Liver (tissue), 9 donors: ENCODE data around the gene FBXW11. TPM values are rescaled to one million over a fixed set of nuclear protein-coding genes. Genes with fewer than 3 reads are reported as not detected.

ENCODE experiments used
- DNase-seq: peaks from one replicate; pipeline ENCODE4 v3.0.0-alpha.2; 2017; ENCODE audit warnings: low spot score
- H3K27ac ChIP-seq, 2 donors: one replicate each; pipeline ENCODE4 v1.7.0; 2013; ENCODE audit warnings: inconsistent platforms in 2 of 2, low read length in 2 of 2, control low read depth in 1 of 2, low read depth in 1 of 2, mild to moderate bottlenecking in 1 of 2
- H3K27me3 ChIP-seq, 4 donors: one replicate each; pipeline versions ENCODE4 v1.6.1 to v1.7.0; 2013; ENCODE audit warnings: low read length in 3 of 4, inconsistent platforms in 1 of 4, mild to moderate bottlenecking in 1 of 4, moderate library complexity in 1 of 4; ENCODE audit not compliant: control insufficient read depth in 4 of 4, insufficient read depth in 4 of 4
- H3K36me3 ChIP-seq, 4 donors: one replicate each; pipeline versions ENCODE4 v1.6.1 to v1.7.0; 2013; ENCODE audit warnings: low read length in 3 of 4, mild to moderate bottlenecking in 3 of 4, low read depth in 1 of 4, moderate library complexity in 1 of 4; ENCODE audit not compliant: control insufficient read depth in 4 of 4, insufficient read depth in 3 of 4
- H3K4me1 ChIP-seq, 4 donors: one replicate each; pipeline versions ENCODE4 v1.6.1 to v1.7.0; 2013; ENCODE audit warnings: low read length in 3 of 4, mild to moderate bottlenecking in 3 of 4, moderate library complexity in 1 of 4; ENCODE audit not compliant: control insufficient read depth in 4 of 4, insufficient read depth in 4 of 4
- H3K4me3 ChIP-seq, 3 donors: one replicate each; pipeline versions ENCODE4 v1.6.1 to v1.7.0; 2013; ENCODE audit warnings: low read length in 3 of 3, control low read depth in 1 of 3, low read depth in 1 of 3, mild to moderate bottlenecking in 1 of 3
- H3K9ac ChIP-seq, 2 donors: one replicate each; pipeline ENCODE4 v1.7.0; 2013; ENCODE audit warnings: low read length in 2 of 2, mild to moderate bottlenecking in 2 of 2, moderate library complexity in 2 of 2, control low read depth in 1 of 2, low read depth in 1 of 2
- H3K9me3 ChIP-seq, 4 donors: one replicate each; pipeline versions ENCODE4 v1.6.1 to v1.7.0; 2013; ENCODE audit warnings: low read length in 3 of 4; ENCODE audit not compliant: control insufficient read depth in 4 of 4
- CTCF ChIP-seq: fragments of 150-350 bp; IDR thresholded peaks from 2 replicates; pipeline ENCODE4 v1.5.1; 2017; ENCODE audit warnings: improper control_type of control experiment, low read depth, low read length; ENCODE audit not compliant: missing input control
- EGR1 ChIP-seq, 2 donors: IDR thresholded peaks; 2 replicates each; pipeline ENCODE4 v1.6.1; 2016 to 2018; ENCODE audit warnings: antibody characterized with exemption in 2 of 2, low read depth in 2 of 2
- FOXA1 ChIP-seq: IDR thresholded peaks from 2 replicates; pipeline ENCODE4 v1.6.1; 2016; ENCODE audit warnings: antibody characterized with exemption
- FOXA2 ChIP-seq: IDR thresholded peaks from 2 replicates; pipeline ENCODE4 v1.6.1; 2016; ENCODE audit warnings: antibody characterized with exemption
- GABPA ChIP-seq, 2 donors: IDR thresholded peaks in 1 of 2; conservative IDR thresholded peaks in 1 of 2; 2 replicates each; pipeline ENCODE4 v1.6.1; 2016; ENCODE audit warnings: antibody characterized with exemption in 2 of 2, mild to moderate bottlenecking in 1 of 2, moderate library complexity in 1 of 2
- HNF4A ChIP-seq, 2 donors: conservative IDR thresholded peaks; 2 replicates each; pipeline ENCODE4 v1.6.1; 2016; ENCODE audit warnings: antibody characterized with exemption in 2 of 2, mild to moderate bottlenecking in 2 of 2
- HNF4G ChIP-seq: IDR thresholded peaks from 2 replicates; pipeline ENCODE4 v1.6.1; 2016; ENCODE audit warnings: antibody characterized with exemption
- JUND ChIP-seq, 2 donors: IDR thresholded peaks; 2 replicates each; pipeline ENCODE4 v1.6.1; 2016; ENCODE audit warnings: antibody characterized with exemption in 2 of 2
- MAX ChIP-seq: IDR thresholded peaks from 2 replicates; pipeline ENCODE4 v1.6.1; 2016; ENCODE audit warnings: antibody characterized with exemption
- NR2F2 ChIP-seq: IDR thresholded peaks from 2 replicates; pipeline ENCODE4 v1.6.1; 2016; ENCODE audit warnings: antibody characterized with exemption
- RAD21 ChIP-seq, 2 donors: IDR thresholded peaks; 2 replicates each; pipeline ENCODE4 v1.6.1; 2016; ENCODE audit warnings: antibody characterized with exemption in 2 of 2, mild to moderate bottlenecking in 2 of 2
- REST ChIP-seq: IDR thresholded peaks from 2 replicates; pipeline ENCODE4 v1.6.1; 2016; ENCODE audit warnings: antibody characterized with exemption, mild to moderate bottlenecking
- RXRA ChIP-seq, 2 donors: IDR thresholded peaks; 2 replicates each; pipeline ENCODE4 v1.6.1; 2017 to 2018; ENCODE audit warnings: antibody characterized with exemption in 2 of 2, mild to moderate bottlenecking in 1 of 2
- SP1 ChIP-seq: IDR thresholded peaks from 2 replicates; pipeline ENCODE4 v1.6.1; 2018; ENCODE audit warnings: antibody characterized with exemption, mild to moderate bottlenecking
- TAF1 ChIP-seq: conservative IDR thresholded peaks from 2 replicates; pipeline ENCODE4 v1.6.1; 2016; ENCODE audit warnings: antibody characterized with exemption, mild to moderate bottlenecking
- YY1 ChIP-seq: IDR thresholded peaks from 2 replicates; pipeline ENCODE4 v1.6.1; 2016; ENCODE audit warnings: antibody characterized with exemption, mild to moderate bottlenecking
- ZBTB33 ChIP-seq: IDR thresholded peaks from 2 replicates; pipeline ENCODE4 v1.6.1; 2016; ENCODE audit warnings: antibody characterized with exemption
- WGBS: extraction: QIAGEN DNeasy Blood & Tissue Kit; methylation state at CpG from one replicate; pipeline ENCODE4 v1.1.7; 2013; 5-methylcytosine and 5-hydroxymethylcytosine counted together
- polyA plus RNA-seq, 2 donors: library from polyadenylated mRNA; stranded (reverse) in 1 of 2; unstranded in 1 of 2; fragments of 200-250 nt in 1 of 2; fragments of >200 nt in 1 of 2; fragmentation: Nextera tagmentation in 1 of 2; extraction: Ambion mirVana in 1 of 2; gene quantifications; one replicate each; pipeline versions ENCODE4 v1.2.1 to v1.2.3, GENCODE V29; 2013 to 2015
- total RNA-seq, 2 donors: library from RNA; depleted of rRNA; stranded (reverse); fragments of >200 nt; gene quantifications; one replicate each; pipeline ENCODE4 v1.2.3, GENCODE V29; 2014
- TF ChIP-seq, protein P1 (sequence below): IDR thresholded peaks from 2 replicates; pipeline ENCODE4 v1.6.1; 2016; ENCODE audit warnings: antibody characterized with exemption
- donor health status: healthy.
- donor health status: healthy.
- donor health status: healthy.
- donor health status: healthy.
- donor health status: healthy.

The FBXW11 gene
- total and polyA plus RNA-seq, 4 donors, result 11.2 to 37.5 (median 22.0) TPM

DNA sequence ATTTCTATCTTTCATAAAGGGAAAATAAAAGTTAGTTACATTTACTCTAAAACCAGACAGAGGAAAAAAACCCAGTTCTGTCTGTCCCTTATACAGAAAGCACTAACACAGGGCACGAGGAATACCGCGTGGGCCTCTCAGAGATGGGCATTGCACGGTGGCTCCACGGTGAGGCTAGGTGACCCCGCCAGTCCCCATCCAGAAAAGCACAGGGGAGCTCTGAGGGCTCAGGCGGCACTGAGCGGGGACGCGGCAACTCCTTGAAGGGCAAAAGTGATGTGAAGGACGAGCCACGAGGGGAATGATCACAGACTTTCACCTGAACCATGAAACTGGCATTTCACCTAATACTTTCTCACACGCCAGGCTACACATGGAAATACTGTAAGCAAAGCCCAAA lies 35.7 kb upstream of the FBXW11 start (continued):
- TF ChIP-seq HNF4G, result no peak

- Histone ChIP-seq H3K4me3 (no peak overlapping the region), H3K9me3 (no peaks in the 10 kb centered on the region), H3K4me1 (peaks cover 0 to 3% (median 0%) of the 10 kb centered on the region in 4 donors), H3K9ac (no peak overlapping the region), H3K36me3 (no peaks in the 10 kb centered on the region), H3K27ac (no peak overlapping the region), H3K27me3 (no peaks in the 10 kb centered on the region)
- WGBS, result 91% methylated on average over 3 of the region's 3 CpGs
- DNase-seq, result no peak
- no peak for TF ChIP-seq TAF1
Measured at GRCh38 chr5:172038167-172038566, 31.7 kb upstream of the FBXW11 start.

DNA sequence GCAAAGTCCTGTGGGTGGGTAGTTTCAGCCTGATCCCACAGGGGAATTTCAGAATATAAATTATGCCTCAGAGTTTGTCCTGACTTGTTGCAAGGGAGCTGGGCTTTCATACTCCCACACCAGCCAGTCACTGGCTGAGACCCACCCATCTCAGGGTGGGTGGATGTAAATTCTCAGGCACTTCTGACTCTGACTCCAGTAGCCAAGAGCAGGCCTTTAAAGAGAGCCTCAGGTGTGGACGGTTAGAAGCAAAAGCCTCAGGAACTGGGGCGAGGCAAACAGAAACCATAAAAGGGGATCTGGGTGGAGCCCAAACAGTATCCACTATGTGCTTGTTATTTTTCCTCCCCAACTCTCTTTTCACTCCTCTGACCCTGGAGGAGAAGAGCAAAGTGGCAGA lies 28.6 kb upstream of the FBXW11 start:
- TF ChIP-seq EGR1 (IDR thresholded peaks at IDR 0.05; ENCODE audit: low read depth in 2 of 2) (no peak), NR2F2 (no peak), TAF1 (no peak), HNF4A (conservative IDR thresholded peaks at IDR 0.05) (no peak), ZBTB33 (no peak), CTCF (no peak), RXRA (IDR thresholded peaks at IDR 0.05) (no peak), HNF4G (no peak)
- TF ChIP-seq, protein P1, sequence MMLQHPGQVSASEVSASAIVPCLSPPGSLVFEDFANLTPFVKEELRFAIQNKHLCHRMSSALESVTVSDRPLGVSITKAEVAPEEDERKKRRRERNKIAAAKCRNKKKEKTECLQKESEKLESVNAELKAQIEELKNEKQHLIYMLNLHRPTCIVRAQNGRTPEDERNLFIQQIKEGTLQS, result no peak
- H3K27ac ChIP-seq, result no peak overlapping the region
- H3K9ac ChIP-seq, result no peak overlapping the region
- H3K9me3 ChIP-seq, result no peaks in the 10 kb centered on the region
- peaks cover 0 to 2% (median 0%) of the 10 kb centered on the region in 4 donors for H3K4me1 ChIP-seq
- no peak overlapping the region for H3K4me3 ChIP-seq
- WGBS, result 55% methylated on average over 2 of the region's 2 CpGs
- no peaks in the 10 kb centered on the region for H3K36me3 ChIP-seq
- H3K27me3 ChIP-seq, result no peaks in the 10 kb centered on the region
- no peak for DNase-seq

DNA sequence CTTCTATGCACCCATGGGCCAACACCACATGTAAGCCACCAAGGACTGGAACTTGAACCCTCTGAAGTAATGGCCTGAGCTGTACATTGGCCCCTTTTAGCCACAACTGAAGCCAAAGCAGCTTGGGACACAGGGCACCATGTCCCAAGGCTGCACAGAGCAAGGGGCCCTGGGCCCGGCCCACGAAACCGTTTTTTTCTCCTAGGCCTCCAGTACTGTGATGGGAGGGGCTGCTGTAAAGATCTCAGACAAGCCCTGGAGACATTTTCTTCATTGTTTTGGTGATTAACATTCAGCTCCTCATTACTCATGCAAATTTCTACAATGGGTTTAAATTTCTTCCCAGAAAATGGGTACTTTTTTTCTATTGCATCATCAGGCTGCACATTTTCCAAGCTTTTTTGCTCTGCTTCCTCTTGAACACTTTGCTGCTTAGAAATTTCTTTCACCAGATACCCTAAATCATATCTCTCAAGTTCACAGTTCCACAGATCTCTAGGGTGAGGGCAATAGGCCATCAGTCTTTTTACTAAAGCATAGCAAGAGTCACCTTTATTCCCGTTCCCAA lies 25.5 kb upstream of the FBXW11 start:
- Histone ChIP-seq H3K36me3 (no peaks in the 10 kb centered on the region), H3K4me3 (no peak overlapping the region), H3K4me1 (peaks cover 0 to 7% (median 5%) of the 10 kb centered on the region in 4 donors), H3K9ac (no peak overlapping the region), H3K9me3 (no peaks in the 10 kb centered on the region), H3K27me3 (no peaks in the 10 kb centered on the region), H3K27ac (no peak overlapping the region)
- DNase-seq, result no peak
- 99% methylated on average over 4 of the region's 4 CpGs for WGBS
- TF ChIP-seq RAD21 (IDR thresholded peaks at IDR 0.05) (no peak), REST (no peak), TAF1 (no peak), HNF4A (conservative IDR thresholded peaks at IDR 0.05) (no peak), FOXA2 (no peak), HNF4G (no peak), SP1 (no peak), GABPA (IDR thresholded peaks at IDR 0.05 in 1 of 2, conservative IDR thresholded peaks at IDR 0.05 in 1 of 2) (no peak), MAX (no peak), NR2F2 (no peak), RXRA (IDR thresholded peaks at IDR 0.05) (no peak), YY1 (no peak), FOXA1 (no peak), EGR1 (IDR thresholded peaks at IDR 0.05; ENCODE audit: low read depth in 2 of 2) (no peak), JUND (IDR thresholded peaks at IDR 0.05) (no peak)
- TF ChIP-seq, protein P1, result no peak
